HCT116 (cell line): Measurements from ENCODE around the gene CTNNB1. TPM values are rescaled to one million over a fixed set of nuclear protein-coding genes. Genes with fewer than 3 reads are reported as not detected.
"Not testable (repeated sequence)": the region's sequence is repeated elsewhere in the genome, so short reads cannot be mapped to it uniquely, and the experiment has no call there.

Experiments
- ATAC-seq: fragments of 200-7000 bp; cut with Tn5 transposase; 2 replicates; pipeline ENCODE4 v1.9.1; 2020; ENCODE audit warnings: mild to moderate bottlenecking, moderate library complexity
- BruUV-seq: library from RNA; stranded (reverse); fragments of 400-500 nt; replicated peaks from 2 replicates; lab custom pipeline; 2021; lab: Mats Ljungman, UMichigan
- CTCF ChIA-PET: fragments of 300-600 bp; sonication (Branson Sonifier 250); formaldehyde crosslinking; loops from one replicate; lab custom pipeline; 2021; ENCODE audit warnings: antibody characterized with exemption; lab: Charles Lee
- POLR2A ChIA-PET: fragments of 300-600, 350-600 bp; sonication (Branson Sonifier 250); formaldehyde crosslinking; loops from one replicate; lab custom pipeline; 2021; ENCODE audit warnings: antibody characterized with exemption; lab: Charles Lee
- RAD21 ChIA-PET, 2 experiments: fragments of 300-600 bp; sonication (Branson Sonifier 250); formaldehyde crosslinking; loops; one replicate each; lab custom pipeline; 2023; ENCODE audit warnings: low total read pairs in 2 of 2; ENCODE audit not compliant: uncharacterized antibody in 2 of 2, unreplicated experiment in 2 of 2, low non-redundant PET in 1 of 2; lab: Charles Lee
- DNase-seq: peaks from one replicate; pipeline ENCODE4 v3.0.0-alpha.2; 2010; ENCODE audit warnings: low read depth, low spot score
- H2AFZ ChIP-seq: fragments of 200-600 bp; shearing (Covaris generic), sonication (generic); 2 replicates; pipeline ENCODE4 v1.6.1; 2017; ENCODE audit warnings: low read depth, mixed run types, mixed read lengths, antibody characterized with exemption, low read length; ENCODE audit not compliant: poor library complexity, severe bottlenecking
- H3K27ac ChIP-seq: 2 replicates; pipeline ENCODE4 v1.5.1; 2012; ENCODE audit warnings: low read depth, low read length
- H3K27me3 ChIP-seq: fragments of 200-600 bp; sonication (generic); 2 replicates; pipeline ENCODE4 v1.6.1; 2016; ENCODE audit warnings: mixed run types, low read length, mixed read lengths; ENCODE audit not compliant: insufficient read depth
- H3K36me3 ChIP-seq, 2 experiments: fragments of 200-500 bp in 1 of 2; fragments of 200-600 bp in 1 of 2; sonication (Bioruptor generic) in 1 of 2; sonication (generic) in 1 of 2; 2 replicates each; pipeline versions ENCODE4 v1.5.1 to v1.6.1; 2014 to 2016; ENCODE audit warnings: low read length in 2 of 2, inconsistent platforms in 1 of 2, mixed read lengths in 1 of 2, mixed run types in 1 of 2; ENCODE audit not compliant: insufficient read depth in 2 of 2, control insufficient read depth in 1 of 2
- H3K4me1 ChIP-seq, 2 experiments: fragments of 200-600 bp in 1 of 2; sonication (generic) in 1 of 2; 2 replicates each; pipeline versions ENCODE4 v1.5.1 to v1.6.1; 2012 to 2017; ENCODE audit warnings: low read length in 2 of 2, inconsistent platforms in 1 of 2, mild to moderate bottlenecking in 1 of 2, mixed read lengths in 1 of 2, mixed run types in 1 of 2, moderate library complexity in 1 of 2; ENCODE audit not compliant: insufficient read depth in 2 of 2, control insufficient read depth in 1 of 2
- H3K4me2 ChIP-seq: fragments of 200-600 bp; sonication (generic); 2 replicates; pipeline ENCODE4 v1.6.1; 2017; ENCODE audit warnings: mixed run types, low read length, mixed read lengths
- H3K4me3 ChIP-seq, 2 experiments: fragments of 200-600 bp in 1 of 2; sonication (generic) in 1 of 2; replicated peaks in 1 of 2; 2 replicates each; pipeline ENCODE4 v1.5.1; 2011 to 2016; ENCODE audit warnings: low read length in 2 of 2, control low read depth in 1 of 2, low read depth in 1 of 2, mild to moderate bottlenecking in 1 of 2, mixed read lengths in 1 of 2, mixed run types in 1 of 2
- H3K79me2 ChIP-seq: fragments of 200-600 bp; sonication (generic); 2 replicates; pipeline ENCODE4 v1.6.1; 2017; ENCODE audit warnings: mild to moderate bottlenecking, mixed run types, low read length, moderate library complexity, mixed read lengths; ENCODE audit not compliant: insufficient read depth
- H3K9ac ChIP-seq: fragments of 200-600 bp; sonication (generic); 2 replicates; pipeline ENCODE4 v1.6.1; 2016; ENCODE audit warnings: low read length, mixed read lengths
- H3K9me2 ChIP-seq: fragments of 200-600 bp; sonication (generic), shearing (Covaris generic); 2 replicates; pipeline ENCODE4 v1.6.1; 2017; ENCODE audit warnings: mixed run types, mild to moderate bottlenecking, moderate library complexity; ENCODE audit not compliant: insufficient read depth
- H3K9me3 ChIP-seq, 2 experiments: fragments of 200-500 bp in 1 of 2; fragments of 200-600 bp in 1 of 2; sonication (Bioruptor generic) in 1 of 2; sonication (generic) in 1 of 2; 2 replicates each; pipeline ENCODE4 v1.6.1; 2014 to 2017; ENCODE audit warnings: low read length in 2 of 2, mixed read lengths in 2 of 2, inconsistent platforms in 1 of 2, low read depth in 1 of 2, mild to moderate bottlenecking in 1 of 2, mixed run types in 1 of 2, moderate library complexity in 1 of 2; ENCODE audit not compliant: control insufficient read depth in 1 of 2, insufficient read depth in 1 of 2
- H4K20me1 ChIP-seq: fragments of 200-600 bp; sonication (generic), shearing (Covaris generic); 2 replicates; pipeline ENCODE4 v1.6.1; 2017; ENCODE audit warnings: mixed run types, mild to moderate bottlenecking, moderate library complexity; ENCODE audit not compliant: insufficient read depth
- CBX3 ChIP-seq: IDR thresholded peaks from 2 replicates; pipeline ENCODE4 v1.6.1; 2012; ENCODE audit warnings: low read depth
- CEBPB ChIP-seq: IDR thresholded peaks from 2 replicates; pipeline ENCODE4 v1.6.1; 2012; ENCODE audit warnings: low read depth
- CTCF ChIP-seq, 3 experiments: fragments of 200-600 bp in 1 of 3; sonication (generic) in 1 of 3; IDR thresholded peaks in 2 of 3; conservative IDR thresholded peaks in 1 of 3; 2 replicates each; pipeline ENCODE4 v1.5.1; 2012 to 2017; ENCODE audit warnings: low read depth in 2 of 3, low read length in 2 of 3, antibody characterized with exemption in 1 of 3, borderline replicate concordance in 1 of 3, control low read depth in 1 of 3, mild to moderate bottlenecking in 1 of 3, mixed read lengths in 1 of 3, mixed run types in 1 of 3, moderate library complexity in 1 of 3; ENCODE audit not compliant: insufficient read depth in 1 of 3
- ELF1 ChIP-seq: IDR thresholded peaks from 2 replicates; pipeline ENCODE4 v1.6.1; 2012; ENCODE audit warnings: low read depth, borderline replicate concordance
- EZH2phosphoT487 ChIP-seq: fragments of 200-600 bp; IDR thresholded peaks from 2 replicates; pipeline ENCODE4 v1.6.1; 2018; ENCODE audit warnings: antibody characterized with exemption, borderline replicate concordance
- JUND ChIP-seq: IDR thresholded peaks from 2 replicates; pipeline ENCODE4 v1.6.1; 2012
- MAX ChIP-seq: IDR thresholded peaks from 2 replicates; pipeline ENCODE4 v1.6.1; 2012
- POLR2A ChIP-seq: IDR thresholded peaks from 2 replicates; pipeline ENCODE4 v1.7.0; 2011; ENCODE audit warnings: borderline replicate concordance; ENCODE audit not compliant: insufficient read depth, insufficient read length; ENCODE audit errors: extremely low read depth
- POLR2AphosphoS5 ChIP-seq: IDR thresholded peaks from 2 replicates; pipeline ENCODE4 v1.6.1; 2011; ENCODE audit warnings: mild to moderate bottlenecking, low read depth, low read length, moderate library complexity
- RAD21 ChIP-seq: IDR thresholded peaks from 2 replicates; pipeline ENCODE4 v1.6.1; 2012; ENCODE audit warnings: low read depth, mild to moderate bottlenecking
- SP1 ChIP-seq: IDR thresholded peaks from 2 replicates; pipeline ENCODE4 v1.6.1; 2012; ENCODE audit warnings: low read depth
- SRF ChIP-seq: IDR thresholded peaks from 2 replicates; pipeline ENCODE4 v1.6.1; 2012; ENCODE audit warnings: low read depth
- ZBTB33 ChIP-seq: IDR thresholded peaks from 2 replicates; pipeline ENCODE4 v1.6.1; 2011; ENCODE audit warnings: mild to moderate bottlenecking, low read length, moderate library complexity; ENCODE audit not compliant: insufficient replicate concordance; ENCODE audit errors: extremely low read depth
- ZFX ChIP-seq: fragments of 450-650 bp; IDR thresholded peaks from 2 replicates; pipeline ENCODE4 v1.6.1; 2017
- ZNF274 ChIP-seq: fragments of 200-500 bp; sonication (Bioruptor generic); IDR thresholded peaks from 2 replicates; pipeline ENCODE4 v1.6.1; 2014; ENCODE audit warnings: mild to moderate bottlenecking, low read depth, low read length, inconsistent platforms
- intact Hi-C: fragments of 100-400 bp; cut with micrococcal nuclease; formaldehyde crosslinking; loops from 2 replicates; pipeline ENCODE4 v1.10.0; 2022
- total RNA-seq: library from RNA; stranded (reverse); gene quantifications from one replicate; pipeline ENCODE4 v1.2.1, GENCODE V29; 2021; ENCODE audit not compliant: unreplicated experiment

The CTNNB1 gene
- total RNA-seq, 1 experiment from 2014 or later: 265 TPM

- TF ChIP-seq RAD21: no peak
Measured at GRCh38 chr3:41277790-41278465, 78.6 kb downstream of the CTNNB1 start (continued).

GRCh38 chr3:41284934-41285333 is 85.6 kb downstream of the CTNNB1 start:
- DNase-seq, intact Hi-C loops, H3K9ac ChIP-seq, ATAC-seq, CTCF ChIA-PET, H3K27ac ChIP-seq, H3K79me2 ChIP-seq, POLR2A ChIA-PET, H2AFZ ChIP-seq, H4K20me1 ChIP-seq, H3K4me1 ChIP-seq, BruUV-seq, H3K9me3 ChIP-seq, H3K4me3 ChIP-seq, H3K9me2 ChIP-seq, H3K27me3 ChIP-seq, H3K36me3 ChIP-seq, RAD21 ChIA-PET, H3K4me2 ChIP-seq: not testable (repeated sequence)
- 0 out of 6 replicates have a peak, but pooled peaks of 1 of the 3 experiments have one; percentile 10 for TF ChIP-seq CTCF (IDR thresholded peaks at IDR 0.05 in 2 of 3, conservative IDR thresholded peaks at IDR 0.05 in 1 of 3; ENCODE audit: borderline replicate concordance in 1 of 3, insufficient read depth in 1 of 3, low read depth in 2 of 3, low read length in 2 of 3)

- Histone ChIP-seq H3K9ac (no peak overlapping the region), H3K27me3 (no peaks in the 10 kb centered on the region), H3K9me2 (no peaks in the 10 kb centered on the region), H3K27ac (no peak overlapping the region), H3K4me2 (no peak overlapping the region), H3K79me2 (no peaks in the 10 kb centered on the region), H3K36me3 (no peaks in the 10 kb centered on the region), H3K4me3 (no peak overlapping the region), H4K20me1 (no peaks in the 10 kb centered on the region), H3K9me3 (no peaks in the 10 kb centered on the region), H3K4me1 (no peaks in the 10 kb centered on the region), H2AFZ (no peak overlapping the region)
- RAD21 ChIA-PET: no interaction called here
- intact Hi-C loops: no loop called here
- ATAC-seq: no peak
- CTCF ChIA-PET: no interaction called here
- BruUV-seq: no TSS peak
- POLR2A ChIA-PET: no interaction called here
- DNase-seq: no peak
- TF ChIP-seq EZH2phosphoT487: no peak
- no peak for TF ChIP-seq SRF
- no peak for TF ChIP-seq POLR2AphosphoS5
- no peak for TF ChIP-seq JUND
- TF ChIP-seq POLR2A: no peak
- no peak for TF ChIP-seq RAD21
- no peak for TF ChIP-seq CEBPB
- TF ChIP-seq ZFX: no peak
- no peak for TF ChIP-seq ZNF274
- no peak for TF ChIP-seq CBX3
- TF ChIP-seq ZBTB33: no peak
- TF ChIP-seq SP1: no peak
- TF ChIP-seq ELF1: no peak
- no peak for TF ChIP-seq MAX
Measured at GRCh38 chr3:41286305-41286704, 87.0 kb downstream of the CTNNB1 start.
